GM18499 (cell line): ENCODE measurements around the gene GRIK3.

Experiments used
- ATAC-seq: cut with Tn5 transposase; IDR thresholded peaks from one replicate; pipeline ENCODE4 v1.9.1; 2021; ENCODE audit warnings: moderate number of reproducible peaks; ENCODE audit not compliant: insufficient read depth, unreplicated experiment

The GRIK3 gene

DNA sequence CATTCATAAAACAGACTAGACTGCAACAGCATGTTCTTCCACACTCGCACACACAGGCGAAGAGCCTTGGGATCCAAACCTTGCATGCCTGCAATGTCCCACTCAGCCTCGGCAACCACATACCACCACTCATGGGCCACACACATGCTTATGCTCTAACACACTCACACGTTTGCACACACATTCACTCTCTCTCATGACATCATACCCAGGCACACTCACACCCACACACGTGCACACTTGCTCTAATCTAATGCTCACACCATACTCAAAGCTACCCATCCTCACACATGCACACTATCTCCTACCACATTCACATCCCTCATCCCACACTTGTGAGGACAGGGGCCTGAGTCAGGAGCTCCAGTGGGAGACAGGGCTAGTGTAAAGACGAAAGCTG, 50.3 kb downstream of the GRIK3 start:
- ATAC-seq, result no peak

DNA sequence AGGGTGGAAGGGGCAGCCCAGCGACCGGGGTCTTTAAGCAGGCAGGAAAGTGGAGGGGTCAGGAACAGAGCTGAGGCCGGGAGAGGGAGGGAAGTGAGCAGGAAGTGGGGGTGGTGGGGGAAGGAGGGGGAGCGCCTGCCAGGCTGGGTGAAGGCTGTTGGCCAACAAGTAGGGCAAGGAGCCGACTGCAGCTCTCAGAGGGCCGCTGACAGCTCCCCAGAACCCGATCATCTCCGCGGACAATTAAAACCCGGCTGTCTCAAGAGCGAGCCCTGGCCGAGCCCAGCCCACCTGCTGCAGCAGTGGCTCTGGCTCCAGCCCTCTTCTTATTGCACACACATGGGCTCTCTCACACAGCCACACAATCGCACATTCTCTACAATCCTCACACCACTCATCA, 51.6 kb downstream of the GRIK3 start:
- no peak for ATAC-seq

DNA sequence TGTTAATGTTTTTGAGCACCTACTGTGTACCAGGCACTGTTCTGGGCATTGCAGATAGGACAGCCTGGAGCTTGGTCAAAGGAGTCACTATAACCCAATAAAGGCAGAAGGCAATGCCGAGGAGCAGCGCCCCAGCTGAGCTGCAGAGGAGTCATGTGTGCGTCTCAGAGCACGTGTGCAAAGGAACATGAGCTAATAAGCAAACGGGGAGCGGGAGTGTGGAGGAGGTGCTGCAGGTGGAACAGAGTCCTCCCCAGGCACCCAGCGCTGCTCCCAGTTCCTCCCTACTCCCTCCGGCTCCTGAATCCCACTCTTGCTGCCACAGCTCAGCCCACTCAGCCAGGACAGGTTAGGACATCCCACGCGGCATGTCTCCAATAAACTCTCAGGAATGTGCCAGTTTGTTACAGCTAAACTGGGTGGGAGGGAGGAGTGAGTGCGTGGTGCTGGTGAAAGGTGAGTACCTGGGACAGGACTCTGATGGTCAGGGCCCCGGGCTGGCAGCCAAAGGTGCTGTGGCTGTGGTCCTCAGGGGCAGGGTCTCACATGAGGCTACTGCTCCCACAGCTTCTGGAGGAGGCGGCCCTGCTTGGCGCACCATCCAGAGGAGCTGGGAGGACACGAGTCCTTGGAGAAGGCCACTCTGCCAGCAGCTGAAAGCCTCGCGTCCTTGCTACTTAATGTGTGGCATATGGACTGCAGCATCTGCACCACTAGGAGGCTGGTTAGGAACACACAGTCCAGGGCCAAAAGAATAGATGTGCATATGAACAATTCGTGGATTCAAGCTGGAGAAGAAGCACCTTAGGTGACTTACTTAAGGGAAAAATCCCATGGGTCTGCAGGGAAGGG, 52.3 kb downstream of the GRIK3 start:
- ATAC-seq, result no peak

- ATAC-seq, result no peak
Measured at GRCh38 chr1:36981126-36981525, 53.2 kb downstream of the GRIK3 start.

GRCh38 chr1:36977731-36978406, 56.4 kb downstream of the GRIK3 start:
- ATAC-seq, result no peak

- ATAC-seq, result no peak
Measured at GRCh38 chr1:36975642-36976041, 58.7 kb downstream of the GRIK3 start.

DNA sequence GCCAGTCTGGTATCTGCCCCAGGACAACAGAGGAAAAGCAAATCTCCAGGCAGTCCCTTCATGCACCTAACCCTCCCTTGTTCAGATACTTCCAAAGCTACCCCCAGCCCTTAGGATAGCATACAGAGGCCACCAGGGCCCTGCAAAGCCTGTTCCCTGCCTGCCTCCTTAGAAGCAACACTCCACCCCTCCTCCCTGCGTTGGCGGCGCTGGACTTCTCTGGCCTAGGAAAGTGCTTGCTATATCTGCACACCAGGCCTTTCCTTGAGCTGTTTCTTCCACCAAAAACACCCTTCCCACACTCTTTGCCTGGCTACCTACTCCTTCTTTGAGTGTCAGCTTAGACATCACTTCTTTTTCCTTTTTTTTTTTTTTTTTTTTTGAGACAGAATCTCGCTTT, 61.3 kb downstream of the GRIK3 start:
- ATAC-seq, result no peak

DNA sequence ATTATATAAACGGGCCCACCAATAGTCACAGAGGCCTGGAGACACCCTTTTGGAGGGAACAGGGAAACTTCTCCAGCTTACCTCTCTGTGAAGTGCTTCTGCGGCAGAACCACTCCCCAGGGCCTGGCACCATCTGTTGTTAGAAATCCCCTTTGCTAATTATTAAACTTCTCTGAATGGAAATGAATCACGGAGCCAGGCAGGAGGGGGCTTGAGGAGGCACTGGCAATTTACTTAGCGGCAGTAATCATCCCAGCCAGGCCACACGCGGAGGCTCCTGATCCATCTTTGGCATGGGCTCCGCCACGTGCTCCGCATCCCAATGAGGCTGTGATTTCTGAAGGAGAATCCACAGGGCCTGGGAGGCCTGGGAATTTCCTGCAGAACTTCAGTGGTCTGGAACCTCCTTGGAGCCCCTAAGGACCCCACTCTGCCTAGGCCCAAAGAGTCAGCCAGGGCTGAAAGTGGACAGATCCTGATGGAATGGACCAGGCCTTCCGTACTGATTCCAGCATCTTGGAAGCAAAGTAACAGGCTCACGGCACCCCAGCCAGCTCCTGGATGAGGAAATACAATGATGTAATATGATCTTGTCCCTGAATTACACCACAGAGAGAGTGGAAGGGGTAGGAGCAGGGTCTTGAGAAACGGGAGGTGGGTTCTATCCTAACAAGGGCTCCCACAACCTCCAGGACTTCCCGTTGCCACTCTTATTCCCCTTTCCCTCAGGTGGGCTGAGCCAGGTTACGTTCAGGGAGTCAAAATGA, 62.3 kb downstream of the GRIK3 start:
- ATAC-seq, result no peak

DNA sequence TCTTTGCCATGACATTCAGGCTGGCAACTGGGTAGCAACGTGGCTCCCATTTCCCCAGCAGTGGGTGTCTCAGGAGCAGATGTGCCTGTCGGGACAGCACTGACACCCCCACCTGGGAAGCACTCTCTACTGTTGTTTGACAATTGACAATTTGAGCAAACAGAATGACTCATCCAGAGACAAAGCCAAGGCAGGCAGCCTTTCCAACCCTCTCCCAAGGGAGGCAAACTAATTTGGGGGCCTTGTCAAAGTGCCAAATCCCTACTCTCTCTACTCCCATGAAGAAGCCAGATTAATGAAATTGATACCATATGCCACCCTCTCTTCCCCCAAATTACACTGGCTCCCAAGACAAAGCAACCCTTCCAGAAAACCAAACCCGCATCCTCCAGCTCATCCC, 65.6 kb downstream of the GRIK3 start:
- ATAC-seq, result no peak

DNA sequence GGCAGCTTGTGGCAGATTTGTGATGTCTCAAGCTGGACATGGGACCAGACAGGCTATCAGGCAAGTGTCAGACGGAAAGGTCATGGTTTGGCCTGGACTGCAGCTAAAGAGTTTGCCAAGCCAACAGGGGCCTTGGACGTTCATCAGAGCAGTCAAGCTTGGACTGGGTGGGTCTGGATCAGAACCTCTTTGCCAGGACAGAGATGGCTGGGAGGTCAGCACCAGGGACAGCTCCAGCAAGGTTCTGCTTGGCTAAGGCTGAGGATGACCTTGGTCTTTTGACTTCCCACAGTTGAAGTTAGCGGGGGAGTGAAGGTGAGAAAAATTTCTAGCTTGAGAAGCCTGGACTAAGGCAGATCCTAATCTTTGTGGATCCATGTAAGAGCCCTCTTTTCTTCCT, 68.1 kb downstream of the GRIK3 start:
- no peak for ATAC-seq

- no peak for ATAC-seq
Measured at GRCh38 chr1:36965275-36966159, 68.8 kb downstream of the GRIK3 start.

DNA sequence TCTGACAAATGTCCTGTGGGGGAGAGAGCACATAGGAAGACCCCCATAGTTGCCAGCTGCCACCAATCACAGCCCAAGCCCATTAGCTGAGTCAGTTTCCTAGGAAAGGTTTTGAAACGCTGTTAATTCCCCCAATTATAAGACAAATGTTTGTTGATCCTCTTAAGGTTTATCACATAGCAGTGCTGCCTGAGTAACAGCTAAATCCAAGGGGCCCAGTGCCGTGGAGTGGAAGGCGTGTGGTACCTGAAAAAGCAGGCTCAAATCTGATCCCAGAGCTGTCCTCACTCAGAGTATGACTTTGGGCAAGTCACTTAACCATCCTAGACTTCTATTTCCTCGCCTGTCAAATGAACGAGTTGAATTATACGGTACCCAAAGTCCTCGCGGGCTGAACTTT, 69.5 kb downstream of the GRIK3 start:
- ATAC-seq, result no peak

- ATAC-seq, result no peak
Measured at GRCh38 chr1:36963006-36963405, 71.3 kb downstream of the GRIK3 start.

DNA sequence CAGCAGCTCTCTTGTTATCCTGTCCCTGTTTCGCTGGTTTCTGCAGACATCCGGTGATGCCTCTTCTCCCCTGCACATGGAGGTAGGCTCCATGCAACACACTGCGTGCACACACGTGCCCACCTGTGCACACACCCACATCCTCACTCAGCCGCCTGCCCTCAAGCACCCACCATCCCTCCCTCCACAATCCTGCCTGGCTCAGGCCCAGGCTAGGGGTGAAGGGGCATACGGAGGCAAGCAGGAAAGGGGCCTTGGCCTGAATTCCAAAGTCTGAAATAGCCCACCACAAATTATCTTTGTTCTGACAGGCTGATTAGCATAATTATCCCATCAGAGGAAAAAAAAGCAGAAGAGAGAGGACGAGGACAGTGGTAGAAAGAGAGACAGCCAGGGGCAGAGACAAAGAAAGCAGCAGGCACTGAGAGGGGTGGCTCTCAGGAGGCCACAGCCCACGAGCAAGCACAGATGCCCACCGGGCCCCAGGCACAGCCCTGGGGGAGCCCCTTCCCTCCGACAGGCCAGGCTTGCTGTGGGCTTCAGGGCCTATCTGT, 73.2 kb downstream of the GRIK3 start:
- ATAC-seq, result no peak

DNA sequence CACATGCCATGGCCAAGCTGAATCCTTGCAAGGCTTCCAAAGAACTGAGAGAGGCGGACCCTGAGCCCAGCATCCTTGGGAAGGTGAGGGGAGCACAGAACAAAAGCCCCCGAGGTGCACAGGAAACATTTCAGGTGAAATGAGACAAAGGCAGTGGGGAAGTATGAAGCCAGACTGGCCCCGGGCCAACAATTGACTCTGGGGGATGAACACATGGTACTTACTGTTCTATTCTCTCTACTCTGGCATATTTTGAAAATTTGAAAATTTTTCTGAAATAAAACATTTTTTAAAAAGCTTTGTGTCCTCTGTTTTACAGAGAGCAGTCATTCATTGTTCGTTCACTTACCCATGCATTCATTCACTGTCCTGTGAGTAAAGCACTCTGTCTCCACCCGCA, 77.7 kb downstream of the GRIK3 start:
- no peak for ATAC-seq

- ATAC-seq, result no peak
Measured at GRCh38 chr1:36955016-36955415, 79.3 kb downstream of the GRIK3 start.

GRCh38 chr1:36953061-36953460, 81.3 kb downstream of the GRIK3 start:
- no peak for ATAC-seq

GRCh38 chr1:36951761-36952160, 82.6 kb downstream of the GRIK3 start:
- ATAC-seq, result no peak

DNA sequence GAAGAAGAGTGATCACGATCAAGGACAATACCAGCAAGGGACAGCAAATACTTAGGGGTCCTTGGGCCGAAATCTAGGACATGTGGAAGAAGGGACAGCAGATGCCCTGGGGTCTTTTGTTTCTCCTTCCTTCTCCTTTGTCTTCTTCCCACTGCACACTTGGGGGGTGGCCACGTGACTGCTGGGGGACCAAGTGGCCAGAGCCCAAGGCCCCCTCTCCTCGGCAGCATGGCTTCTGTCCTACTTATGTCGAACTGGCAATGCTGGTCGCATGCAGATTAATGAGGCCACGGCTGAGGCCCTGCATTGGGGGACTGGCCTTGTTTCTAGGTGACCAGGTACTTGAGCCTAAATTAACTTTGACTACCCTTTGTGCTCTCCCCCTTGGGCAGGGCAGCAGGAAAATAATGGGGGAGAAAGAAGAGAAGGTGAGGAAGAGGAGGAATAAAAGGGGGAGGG, 83.0 kb downstream of the GRIK3 start:
- ATAC-seq, result no peak
